OCI-LY1 (cell line): ENCODE results near the gene SLC25A27.

Source experiments
- H2AFZ ChIP-seq: fragments of 200-600 bp; sonication (generic), shearing (Covaris generic); 2 replicates; pipeline ENCODE4 v1.6.0; 2014; ENCODE audit warnings: antibody characterized with exemption, mild to moderate bottlenecking, low read length
- H3F3A ChIP-seq: fragments of 200-600 bp; sonication (generic), shearing (Covaris generic); 2 replicates; pipeline ENCODE4 v1.6.0; 2014; ENCODE audit warnings: mild to moderate bottlenecking, antibody characterized with exemption, low read length, moderate library complexity; ENCODE audit not compliant: insufficient read depth
- H3K27ac ChIP-seq: fragments of 200-600 bp; sonication (generic); 2 replicates; pipeline ENCODE4 v1.5.1; 2014; ENCODE audit warnings: low read length, mixed run types, mild to moderate bottlenecking, low read depth; ENCODE audit not compliant: poor library complexity, severe bottlenecking
- H3K27me3 ChIP-seq: fragments of 200-600 bp; sonication (generic); 2 replicates; pipeline ENCODE4 v1.6.0; 2014; ENCODE audit warnings: antibody characterized with exemption, mild to moderate bottlenecking, low read length, moderate library complexity; ENCODE audit not compliant: insufficient read depth
- H3K36me3 ChIP-seq: fragments of 200-600 bp; sonication (generic); 2 replicates; pipeline ENCODE4 v1.6.1; 2014; ENCODE audit warnings: mild to moderate bottlenecking, antibody characterized with exemption, low read length, moderate library complexity, mixed read lengths; ENCODE audit not compliant: insufficient read depth
- H3K4me1 ChIP-seq: fragments of 200-600 bp; sonication (generic); 2 replicates; pipeline ENCODE4 v1.5.1; 2014; ENCODE audit warnings: mild to moderate bottlenecking, low read length, moderate library complexity; ENCODE audit not compliant: insufficient read depth, severe bottlenecking
- H3K4me2 ChIP-seq: fragments of 200-600 bp; sonication (generic), shearing (Covaris generic); 2 replicates; pipeline ENCODE4 v1.6.1; 2014; ENCODE audit warnings: low read length
- H3K4me3 ChIP-seq: fragments of 200-600 bp; sonication (generic); 2 replicates; pipeline ENCODE4 v1.5.1; 2014; ENCODE audit warnings: low read length, low read depth, mild to moderate bottlenecking, mixed read lengths; ENCODE audit not compliant: poor library complexity, severe bottlenecking
- H3K79me2 ChIP-seq: fragments of 200-600 bp; shearing (Covaris generic); 2 replicates; pipeline ENCODE4 v1.6.1; 2016; ENCODE audit warnings: mixed run types, low read length, mixed read lengths; ENCODE audit not compliant: insufficient read depth
- H3K9ac ChIP-seq: fragments of 200-600 bp; sonication (generic), shearing (Covaris generic); 2 replicates; pipeline ENCODE4 v1.6.1; 2014; ENCODE audit warnings: mild to moderate bottlenecking, low read length, mixed read lengths
- H3K9me2 ChIP-seq: fragments of 200-600 bp; sonication (generic), shearing (Covaris generic); 2 replicates; pipeline ENCODE4 v1.6.1; 2014; ENCODE audit warnings: low read depth, mild to moderate bottlenecking, low read length, mixed read lengths
- H3K9me3 ChIP-seq: fragments of 200-600 bp; shearing (Covaris generic); 2 replicates; pipeline ENCODE4 v1.6.1; 2014; ENCODE audit warnings: low read length, mixed read lengths
- H4K20me1 ChIP-seq: fragments of 200-600 bp; sonication (generic), shearing (Covaris generic); 2 replicates; pipeline ENCODE4 v1.6.0; 2016; ENCODE audit warnings: mild to moderate bottlenecking, low read length; ENCODE audit not compliant: insufficient read depth
- EZH2 ChIP-seq: fragments of 200-600 bp; sonication (generic), shearing (Covaris generic); IDR thresholded peaks from 2 replicates; pipeline ENCODE4 v1.8.0; 2017; ENCODE audit warnings: borderline replicate concordance, mixed run types, mild to moderate bottlenecking, antibody characterized with exemption, low read length, moderate library complexity, mixed read lengths
- TF ChIP-seq, protein P1 (sequence below): fragments of 200-600 bp; sonication (generic), shearing (Covaris generic); IDR thresholded peaks from 2 replicates; pipeline ENCODE4 v1.5.1; 2017; ENCODE audit warnings: mild to moderate bottlenecking, antibody characterized with exemption, low read length, moderate library complexity, mixed read lengths

Gene SLC25A27

DNA sequence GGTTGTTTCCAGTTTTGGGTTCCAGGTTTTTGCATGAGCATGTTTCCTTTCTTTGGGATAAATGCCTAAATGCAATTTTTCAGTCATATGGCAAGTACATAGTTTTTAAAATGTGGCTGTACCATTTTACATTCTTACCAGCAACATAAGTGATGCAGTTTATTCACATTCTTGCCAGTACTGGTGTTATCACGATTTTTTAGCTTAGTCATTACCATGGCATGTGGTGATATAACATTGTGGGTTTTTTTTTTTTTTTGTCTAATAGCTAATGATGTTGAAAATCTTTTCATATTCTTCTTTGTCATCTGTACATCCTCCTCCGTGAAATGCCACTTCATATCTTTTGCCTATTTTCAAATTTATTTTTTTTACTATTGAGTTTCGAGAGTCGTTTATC, 32.0 kb downstream of the SLC25A27 start:
- TF ChIP-seq, protein P1, sequence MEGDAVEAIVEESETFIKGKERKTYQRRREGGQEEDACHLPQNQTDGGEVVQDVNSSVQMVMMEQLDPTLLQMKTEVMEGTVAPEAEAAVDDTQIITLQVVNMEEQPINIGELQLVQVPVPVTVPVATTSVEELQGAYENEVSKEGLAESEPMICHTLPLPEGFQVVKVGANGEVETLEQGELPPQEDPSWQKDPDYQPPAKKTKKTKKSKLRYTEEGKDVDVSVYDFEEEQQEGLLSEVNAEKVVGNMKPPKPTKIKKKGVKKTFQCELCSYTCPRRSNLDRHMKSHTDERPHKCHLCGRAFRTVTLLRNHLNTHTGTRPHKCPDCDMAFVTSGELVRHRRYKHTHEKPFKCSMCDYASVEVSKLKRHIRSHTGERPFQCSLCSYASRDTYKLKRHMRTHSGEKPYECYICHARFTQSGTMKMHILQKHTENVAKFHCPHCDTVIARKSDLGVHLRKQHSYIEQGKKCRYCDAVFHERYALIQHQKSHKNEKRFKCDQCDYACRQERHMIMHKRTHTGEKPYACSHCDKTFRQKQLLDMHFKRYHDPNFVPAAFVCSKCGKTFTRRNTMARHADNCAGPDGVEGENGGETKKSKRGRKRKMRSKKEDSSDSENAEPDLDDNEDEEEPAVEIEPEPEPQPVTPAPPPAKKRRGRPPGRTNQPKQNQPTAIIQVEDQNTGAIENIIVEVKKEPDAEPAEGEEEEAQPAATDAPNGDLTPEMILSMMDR: no peak
- no peak for TF ChIP-seq EZH2
- no peak overlapping the region for H2AFZ ChIP-seq
- no peaks in the 10 kb centered on the region for H3F3A ChIP-seq
- H3K79me2 ChIP-seq: no peaks in the 10 kb centered on the region
- H3K4me1 ChIP-seq: no peaks in the 10 kb centered on the region
- H3K9me2 ChIP-seq: no peaks in the 10 kb centered on the region
- no peaks in the 10 kb centered on the region; the same call in 1 of the 2 replicates for H3K9me3 ChIP-seq
- H4K20me1 ChIP-seq: no peaks in the 10 kb centered on the region
- H3K27ac ChIP-seq: no peak overlapping the region
- peaks cover 9% of the 10 kb centered on the region; the same call in 1 of the 2 replicates for H3K36me3 ChIP-seq
- no peaks in the 10 kb centered on the region for H3K27me3 ChIP-seq
- no peak overlapping the region for H3K4me2 ChIP-seq
- no peak overlapping the region for H3K9ac ChIP-seq
- no peak overlapping the region for H3K4me3 ChIP-seq

DNA sequence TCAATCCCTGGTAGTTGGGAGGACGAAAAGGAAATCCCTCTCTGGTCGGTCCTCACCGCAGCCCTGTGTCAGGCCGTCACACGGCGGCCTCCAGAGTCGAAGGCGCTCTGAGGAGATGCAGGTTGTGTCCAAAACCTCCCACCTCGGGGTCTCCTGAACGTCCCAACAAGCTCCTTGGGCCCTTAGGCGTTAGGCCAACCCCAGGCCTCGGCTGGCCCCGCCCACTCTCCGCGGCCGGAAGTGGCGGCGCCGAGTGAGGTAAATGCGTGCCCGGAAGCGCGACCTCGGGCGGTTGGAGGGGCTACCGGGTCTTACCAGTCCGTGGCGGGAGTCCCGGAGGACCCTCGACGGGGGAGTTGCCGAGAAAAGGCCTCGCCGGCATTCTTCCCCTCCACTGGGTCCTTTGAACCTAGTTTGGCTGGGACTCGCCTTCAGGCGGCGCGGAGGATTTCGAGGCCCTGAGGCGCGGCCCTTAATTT, 34.9 kb downstream of the SLC25A27 start, which contains the start of gene TDRD6:
TSS of gene TDRD6 (plus strand) at position 267 of the 479 bp plus-strand sequence. CDS start 244 bp downstream, outside the sequence.
- Histone ChIP-seq H3K4me3 (no peak within 1 kb of the TSS), H2AFZ (no peak within 1 kb of the TSS), H3K27me3 (no peaks in the 10 kb centered on the region), H3K9me3 (no peaks in the 10 kb centered on the region; the same call in 1 of the 2 replicates), H3K9ac (no peak within 1 kb of the TSS), H3K79me2 (no peaks in the 10 kb centered on the region), H3K27ac (no peak within 1 kb of the TSS), H3K36me3 (no peaks in the 10 kb centered on the region), H3K4me1 (no peaks in the 10 kb centered on the region), H3K4me2 (no peak within 1 kb of the TSS), H3K9me2 (no peaks in the 10 kb centered on the region), H4K20me1 (no peaks in the 10 kb centered on the region), H3F3A (no peaks in the 10 kb centered on the region)
- TF ChIP-seq, protein P1: no peak
- TF ChIP-seq EZH2: no peak

DNA sequence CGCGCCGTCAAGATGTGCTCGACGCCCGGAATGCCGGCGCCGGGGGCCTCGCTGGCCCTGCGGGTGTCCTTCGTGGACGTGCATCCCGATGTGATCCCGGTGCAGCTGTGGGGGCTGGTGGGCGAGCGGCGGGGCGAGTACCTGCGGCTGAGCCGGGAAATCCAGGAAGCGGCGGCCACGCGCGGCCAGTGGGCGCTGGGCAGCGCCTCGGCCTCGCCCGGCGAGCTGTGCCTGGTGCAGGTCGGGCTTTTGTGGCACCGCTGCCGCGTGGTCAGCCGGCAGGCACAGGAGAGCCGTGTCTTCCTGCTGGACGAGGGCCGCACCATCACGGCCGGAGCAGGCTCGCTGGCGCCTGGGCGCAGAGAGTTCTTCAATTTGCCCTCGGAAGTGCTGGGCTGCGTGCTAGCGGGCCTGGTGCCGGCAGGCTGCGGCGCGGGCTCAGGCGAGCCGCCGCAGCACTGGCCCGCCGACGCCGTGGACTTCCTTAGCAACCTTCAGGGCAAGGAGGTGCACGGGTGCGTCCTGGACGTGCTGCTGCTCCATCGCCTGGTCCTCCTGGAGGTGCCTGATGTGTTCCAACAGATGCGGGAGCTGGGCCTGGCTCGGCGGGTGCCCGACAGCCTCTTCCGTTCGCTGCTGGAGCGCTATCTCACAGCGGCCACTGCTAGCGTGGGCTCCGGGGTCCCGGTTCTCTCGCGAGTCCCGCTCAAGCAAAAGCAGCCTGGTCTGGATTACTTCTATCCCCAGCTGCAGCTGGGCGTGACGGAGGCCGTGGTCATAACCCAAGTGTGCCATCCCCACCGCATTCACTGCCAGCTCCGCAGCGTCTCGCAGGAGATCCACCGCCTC, 35.6 kb downstream of the SLC25A27 start:
- Histone ChIP-seq H2AFZ (no peak overlapping the region), H3K79me2 (no peaks in the 10 kb centered on the region), H3K9me3 (no peaks in the 10 kb centered on the region; the same call in 1 of the 2 replicates), H4K20me1 (no peaks in the 10 kb centered on the region), H3K9ac (no peak overlapping the region), H3K27me3 (no peaks in the 10 kb centered on the region), H3K4me3 (no peak overlapping the region), H3K4me2 (no peak overlapping the region), H3K36me3 (no peaks in the 10 kb centered on the region), H3K27ac (no peak overlapping the region), H3K9me2 (no peaks in the 10 kb centered on the region), H3K4me1 (no peaks in the 10 kb centered on the region), H3F3A (no peaks in the 10 kb centered on the region)
- TF ChIP-seq, protein P1: no peak
- no peak for TF ChIP-seq EZH2
